ENCODE measurements around the gene MACROH2A2.
A peak's percentile ranks its signal among the peaks of the same experiment; 100 is the strongest.
"Not testable (repeated sequence)": the region's sequence is repeated elsewhere in the genome, so short reads cannot be mapped to it uniquely, and the experiment has no call there.

Gene MACROH2A2

DNA sequence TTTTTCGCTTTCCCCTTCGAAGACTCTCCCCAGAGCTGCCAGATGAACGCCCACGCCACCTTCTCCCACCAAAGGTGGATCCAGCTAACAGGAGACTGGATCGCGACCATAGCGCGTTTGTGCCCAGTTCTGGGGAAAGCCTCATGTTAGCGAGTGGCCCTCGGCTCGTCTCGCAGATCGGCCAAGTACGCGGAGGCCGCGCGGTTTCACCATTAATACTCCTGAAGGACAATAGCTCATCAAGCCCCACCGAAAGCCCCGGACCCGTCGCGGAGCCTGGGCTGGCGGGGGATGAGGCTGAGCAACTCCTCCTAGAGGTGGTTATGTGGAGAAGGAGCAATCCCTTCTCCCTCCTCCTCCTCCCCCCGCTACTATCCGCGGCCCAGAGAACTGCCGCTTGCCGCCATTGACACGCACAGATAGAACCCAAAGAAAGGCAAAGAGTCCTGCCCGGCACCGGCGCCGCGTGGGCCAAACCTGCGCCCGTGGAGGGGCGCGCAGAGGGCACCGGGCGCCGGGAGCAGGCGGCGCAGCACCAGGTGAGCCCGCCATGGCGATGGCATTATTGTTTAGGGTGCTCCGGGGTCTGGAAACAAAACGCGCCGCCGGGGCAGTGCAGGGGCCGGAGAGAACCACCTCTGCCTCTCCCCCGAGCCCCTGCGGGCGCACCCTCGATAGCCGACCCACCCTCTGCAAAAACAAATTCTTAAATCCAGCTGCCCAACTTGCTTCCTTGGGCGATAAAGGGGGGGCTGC lies at the start of gene MACROH2A2:
MACROH2A2 (plus strand) TSS at position 385 of the 756 bp plus-strand sequence. CDS start 22,813 bp downstream, outside the sequence.
- DNase-seq (ENCODE audit: low read depth in 2 of 2): peak; percentile 54 to 57

- no peak for DNase-seq (ENCODE audit: low read depth in 2 of 2)
Measured at GRCh38 chr10:70007116-70007820, 45.4 kb upstream of the MACROH2A2 start.

DNA sequence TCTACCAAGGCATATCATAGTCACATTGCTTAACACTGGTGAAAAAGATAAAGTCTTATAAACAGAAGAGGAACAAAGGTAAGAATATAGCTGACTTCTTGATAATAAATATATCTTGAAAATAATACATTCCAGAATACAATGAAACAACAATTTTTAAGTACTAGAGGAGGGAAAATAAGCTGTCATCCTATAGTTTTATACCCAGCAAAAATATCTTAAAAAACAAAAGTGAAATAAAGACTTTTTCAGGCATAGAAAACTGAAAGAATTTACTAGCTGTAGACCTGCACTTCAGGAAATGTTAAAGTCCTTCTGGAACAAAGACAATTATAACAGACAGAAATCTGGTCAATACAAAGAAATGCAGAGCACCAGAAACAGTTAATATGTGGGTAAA lies 21.4 kb upstream of the MACROH2A2 start:
- no peak for DNase-seq (ENCODE audit: low read depth in 2 of 2)

GRCh38 chr10:70032667-70033289 lies 19.9 kb upstream of the MACROH2A2 start:
- DNase-seq (ENCODE audit: low read depth in 2 of 2): no peak

- DNase-seq (ENCODE audit: low read depth in 2 of 2): no peak
Measured at GRCh38 chr10:70034232-70034631, 18.4 kb upstream of the MACROH2A2 start.

DNA sequence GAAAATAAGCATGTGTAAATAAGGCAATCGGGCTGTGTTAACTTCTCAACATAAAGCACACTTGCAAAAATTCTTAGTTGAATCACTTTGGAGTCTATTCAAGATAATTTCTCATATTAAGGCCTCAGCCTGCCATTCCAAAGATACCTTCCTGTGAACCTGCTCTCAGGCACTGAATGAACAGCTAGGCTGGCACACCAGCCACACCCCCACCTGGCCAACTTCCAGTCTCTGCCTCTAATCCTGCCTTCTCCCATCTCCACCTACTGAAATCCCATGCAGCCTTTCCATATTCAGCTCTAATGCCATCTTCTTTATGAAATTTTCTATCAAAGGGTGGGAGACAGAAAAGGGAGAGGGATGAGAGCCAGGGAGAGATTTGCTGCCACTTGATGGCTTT lies 17.1 kb upstream of the MACROH2A2 start:
- DNase-seq (ENCODE audit: low read depth in 2 of 2): no peak

DNA sequence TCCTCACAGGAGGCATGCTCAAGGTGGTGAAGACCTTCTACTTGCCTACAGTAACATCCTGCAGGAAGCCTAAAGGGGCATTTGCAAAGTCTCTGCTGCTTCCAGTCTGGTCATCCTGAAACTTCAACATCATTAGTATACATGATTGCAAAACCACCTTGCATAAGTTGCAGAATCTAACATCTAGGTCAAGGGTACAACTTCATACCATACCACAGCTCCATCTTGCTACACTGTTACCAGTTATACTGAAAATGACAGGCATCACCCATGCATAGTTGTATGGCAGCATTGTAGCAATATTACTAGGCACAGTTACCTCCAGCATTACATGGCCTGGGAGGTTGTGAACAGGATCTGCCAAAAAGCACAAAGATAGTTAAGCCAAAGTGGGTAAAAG lies 13.7 kb upstream of the MACROH2A2 start:
- no peak for DNase-seq (ENCODE audit: low read depth in 2 of 2)

- DNase-seq (ENCODE audit: low read depth in 2 of 2): no peak
Measured at GRCh38 chr10:70041016-70041415, 11.6 kb upstream of the MACROH2A2 start.

- DNase-seq (ENCODE audit: low read depth in 2 of 2): not testable (repeated sequence)
Measured at GRCh38 chr10:70041739-70042138, 10.9 kb upstream of the MACROH2A2 start.

DNA sequence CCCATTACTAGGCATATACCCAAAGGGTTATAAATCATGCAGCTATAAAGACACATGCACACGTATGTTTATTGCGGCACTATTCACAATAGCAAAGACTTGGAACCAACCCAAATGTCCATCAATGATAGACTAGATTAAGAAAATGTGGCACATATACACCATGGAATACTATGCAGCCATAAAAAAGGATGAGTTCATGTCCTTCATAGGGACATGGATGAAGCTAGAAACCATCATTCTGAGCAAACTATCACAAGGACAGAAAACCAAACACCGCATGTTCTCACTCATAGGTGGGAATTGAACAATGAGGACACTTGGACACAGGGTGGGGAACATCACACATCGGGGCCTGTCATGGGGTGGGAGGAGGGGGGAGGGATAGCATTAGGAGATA lies 5.6 kb upstream of the MACROH2A2 start:
- not testable (repeated sequence) for DNase-seq (ENCODE audit: low read depth in 2 of 2)

DNA sequence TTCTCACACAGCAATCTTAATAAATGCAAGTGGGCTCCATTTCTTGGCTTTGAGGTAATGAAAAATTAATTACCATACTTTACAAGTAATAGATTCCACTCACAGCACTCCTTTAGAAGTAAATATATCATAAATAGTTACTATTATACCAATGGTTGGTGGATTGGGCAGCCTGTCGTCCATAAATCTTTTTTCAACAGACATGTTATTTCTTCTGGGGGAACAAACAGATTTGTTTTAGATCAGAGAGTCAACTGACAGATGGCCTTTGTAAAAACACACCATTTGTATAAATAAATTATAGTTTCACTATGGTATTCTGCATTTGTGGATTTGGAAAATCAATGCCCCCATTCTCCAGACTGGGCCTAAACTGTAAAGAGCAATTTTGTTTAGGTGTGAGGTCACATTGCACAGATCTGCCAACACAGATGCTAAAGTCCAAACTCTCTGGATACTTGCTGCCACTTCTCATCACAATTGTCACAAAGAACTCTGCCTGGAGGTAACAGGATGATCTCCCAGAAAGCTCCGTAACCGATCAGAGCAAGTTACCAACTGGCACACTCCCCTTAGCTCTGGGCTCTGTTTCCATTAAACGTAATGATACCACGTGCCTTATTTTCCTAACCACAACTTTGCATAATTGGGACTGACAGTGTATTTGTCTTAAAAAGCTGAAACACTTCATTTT lies 4.5 kb upstream of the MACROH2A2 start:
- no peak for DNase-seq (ENCODE audit: low read depth in 2 of 2)

DNA sequence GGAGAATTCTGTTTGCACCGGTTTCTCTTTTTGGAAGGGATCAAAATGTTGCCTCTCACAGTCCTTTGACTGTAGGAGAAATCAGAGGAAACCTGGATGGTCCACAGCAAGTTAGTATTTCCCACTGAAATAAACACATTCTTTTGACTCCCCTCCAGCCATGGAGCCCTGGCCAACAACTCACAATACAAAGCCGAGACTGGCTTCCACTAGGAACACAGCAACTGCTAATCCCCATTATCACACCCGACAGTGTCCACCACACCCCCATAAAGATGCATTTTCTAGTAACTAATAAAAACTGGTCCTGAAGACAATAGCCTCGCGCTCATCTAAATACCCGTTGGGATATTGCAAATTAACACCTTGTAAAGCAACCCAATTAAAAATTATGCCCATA lies 798 bp upstream of the MACROH2A2 start:
- no peak for DNase-seq (ENCODE audit: low read depth in 2 of 2)

DNA sequence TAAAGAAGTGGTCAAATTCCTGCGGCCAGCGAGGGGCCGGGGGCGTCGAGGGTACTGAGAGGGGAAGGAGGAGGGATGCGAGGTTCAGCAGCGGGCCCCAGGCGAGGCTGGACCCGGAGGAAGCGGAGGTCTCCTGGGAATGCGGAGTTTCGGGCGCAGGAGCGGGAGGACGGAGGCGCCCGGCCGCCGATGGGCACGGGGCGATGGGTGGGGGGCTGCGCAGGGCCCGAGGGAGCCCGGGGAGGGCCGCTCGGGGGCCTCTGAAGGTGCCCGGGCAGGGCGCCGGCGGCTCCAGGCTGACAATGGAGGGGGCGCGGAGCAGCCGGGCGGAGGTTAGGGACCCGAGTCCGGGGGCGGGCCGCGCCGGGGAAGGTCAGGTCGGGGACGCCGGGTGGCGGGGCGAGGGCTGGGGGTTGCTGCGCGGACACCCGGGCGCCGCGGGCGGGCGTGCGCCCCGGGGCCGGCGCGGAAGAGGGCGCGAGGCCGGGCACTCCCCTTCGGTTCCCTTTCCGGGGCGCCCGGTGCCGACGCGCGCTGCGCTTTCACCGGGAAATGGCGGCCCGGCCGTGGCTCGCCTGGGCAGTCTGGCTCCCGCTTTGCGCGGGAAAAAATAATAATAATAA lies 683 bp downstream of the MACROH2A2 start:
- no peak for DNase-seq (ENCODE audit: low read depth in 2 of 2)

GRCh38 chr10:70053841-70054288 lies 1.2 kb downstream of the MACROH2A2 start:
- DNase-seq (ENCODE audit: low read depth in 2 of 2): peak in 1 of 2 experiments; percentile 7

DNA sequence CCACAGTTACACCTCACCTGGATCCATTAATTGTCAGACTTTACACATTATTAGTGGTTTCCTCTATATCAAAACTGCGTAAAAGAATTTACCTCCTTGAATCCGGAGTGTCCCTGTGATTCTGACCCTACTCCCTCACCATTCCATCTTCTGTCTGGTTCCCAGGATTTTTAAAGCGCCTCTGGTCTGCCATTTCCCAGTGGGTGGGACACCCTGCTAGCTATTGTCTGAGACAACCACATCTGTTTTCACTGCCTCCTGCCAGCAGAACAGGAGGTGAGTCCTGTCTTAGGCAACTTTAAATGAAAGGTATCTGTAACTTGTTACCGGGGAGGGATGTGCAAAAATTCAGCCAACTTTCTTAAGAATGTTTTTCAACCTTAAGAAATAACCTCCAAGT lies 2.3 kb downstream of the MACROH2A2 start:
- DNase-seq (ENCODE audit: low read depth in 2 of 2): no peak

DNA sequence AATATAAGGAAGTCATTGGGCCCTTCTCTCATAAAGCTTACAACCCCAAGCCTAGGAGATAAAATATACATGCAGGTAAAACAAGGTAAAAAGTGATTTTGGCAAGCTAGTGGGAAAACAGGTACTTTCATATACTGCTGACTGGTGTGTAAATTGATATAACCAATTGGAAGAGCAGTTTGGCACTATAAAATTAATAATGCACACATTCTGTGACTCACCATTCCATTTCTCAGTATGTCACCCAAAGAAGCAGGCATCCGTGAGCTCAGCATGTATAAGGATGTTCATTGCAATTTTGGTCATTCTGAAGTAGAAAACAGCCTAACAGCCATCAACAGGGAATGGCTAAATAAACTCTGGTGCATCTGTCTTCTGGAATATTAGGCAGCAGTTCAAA lies 2.9 kb downstream of the MACROH2A2 start:
- peak; percentile 26 to 31 for DNase-seq (ENCODE audit: low read depth in 2 of 2)

GRCh38 chr10:70057306-70057705 lies 4.7 kb downstream of the MACROH2A2 start:
- DNase-seq (ENCODE audit: low read depth in 2 of 2): no peak

DNA sequence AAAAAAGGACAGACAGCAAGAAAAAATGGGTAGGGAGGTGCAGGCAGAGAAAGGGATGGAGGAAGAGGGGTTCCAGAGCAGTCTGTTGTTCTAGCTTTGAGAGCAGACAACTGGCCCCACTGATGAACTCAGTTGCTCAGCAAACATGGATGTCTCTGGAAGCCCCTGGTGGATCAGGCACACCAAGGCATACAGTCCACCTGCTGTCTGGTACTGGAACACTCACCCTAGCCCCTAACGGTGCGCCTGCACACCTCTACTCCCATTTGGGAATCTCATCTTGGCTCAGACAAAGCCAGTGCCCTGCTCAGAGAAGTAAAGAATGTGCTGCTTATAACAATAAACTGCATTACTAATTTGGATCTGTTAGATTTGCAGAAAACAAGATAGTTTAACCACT lies 7.7 kb downstream of the MACROH2A2 start:
- no peak for DNase-seq (ENCODE audit: low read depth in 2 of 2)

DNA sequence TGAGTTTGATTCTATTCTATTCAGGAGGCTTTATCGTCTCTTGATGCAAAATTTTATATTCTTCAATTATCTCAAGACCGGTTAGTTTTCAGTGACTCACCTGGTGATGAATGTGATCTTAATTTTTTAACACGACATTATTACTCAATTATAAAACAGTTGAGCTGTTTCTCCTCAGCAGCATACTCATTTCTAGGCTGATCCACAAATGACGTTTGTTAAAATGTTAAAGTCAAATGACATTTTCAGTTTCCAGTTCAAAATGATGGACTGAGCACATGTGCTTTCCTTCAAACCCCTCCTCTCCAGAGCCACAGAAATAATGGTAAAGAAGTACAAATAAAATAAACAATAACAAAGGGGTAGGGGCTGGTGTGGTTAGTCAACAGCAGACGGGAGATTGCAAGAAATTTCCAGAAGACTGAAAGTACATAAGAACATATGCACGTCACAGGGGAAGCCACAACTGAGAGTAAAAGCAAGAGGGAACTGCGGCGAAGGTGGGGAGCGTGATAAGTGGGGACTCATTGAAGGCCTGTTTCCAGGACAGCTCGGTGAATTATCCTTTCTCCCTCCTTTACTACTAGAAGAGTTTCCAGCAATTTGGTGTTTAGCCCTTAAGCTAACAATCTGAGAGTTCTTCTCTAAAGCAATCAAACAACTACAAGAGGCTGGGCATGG lies 10.9 kb downstream of the MACROH2A2 start:
- no peak for DNase-seq (ENCODE audit: low read depth in 2 of 2)

GRCh38 chr10:70064486-70064885 lies 11.8 kb downstream of the MACROH2A2 start:
- DNase-seq (ENCODE audit: low read depth in 2 of 2): no peak

- no peak for DNase-seq (ENCODE audit: low read depth in 2 of 2)
Measured at GRCh38 chr10:70066190-70066589, 13.5 kb downstream of the MACROH2A2 start.

Data from fibroblast of skin of left quadriceps (primary cell).